Fibroblast of mammary gland (primary cell): ENCODE results near the gene YDJC.
"Not testable (repeated sequence)": the region's sequence is repeated elsewhere in the genome, so short reads cannot be mapped to it uniquely, and the experiment has no call there.

Experiments
- DNase-seq: peaks from one replicate; pipeline ENCODE4 v3.0.0-alpha.2; 2010; ENCODE audit warnings: low read depth
- H3K4me3 ChIP-seq: 2 replicates; pipeline ENCODE4 v1.5.1; 2011; ENCODE audit warnings: low read depth, mild to moderate bottlenecking, low read length, moderate library complexity; ENCODE audit not compliant: control insufficient read depth
- TF ChIP-seq, protein P1 (sequence below): conservative IDR thresholded peaks from 2 replicates; pipeline ENCODE4 v1.5.1; 2011; ENCODE audit warnings: low read depth, low read length, inconsistent platforms; ENCODE audit not compliant: control insufficient read depth, insufficient read depth

The YDJC gene

GRCh38 chr22:21641789-21642583 is 12.2 kb upstream of the YDJC start, which contains the start of gene SDF2L1:
Gene SDF2L1, plus strand, starts transcription at chr22:21642302. Its CDS starts 35 bp downstream, at chr22:21642337.
- peak; percentile 98 for DNase-seq
- peak within 1 kb of the TSS; percentile 68 for H3K4me3 ChIP-seq
- TF ChIP-seq, protein P1, sequence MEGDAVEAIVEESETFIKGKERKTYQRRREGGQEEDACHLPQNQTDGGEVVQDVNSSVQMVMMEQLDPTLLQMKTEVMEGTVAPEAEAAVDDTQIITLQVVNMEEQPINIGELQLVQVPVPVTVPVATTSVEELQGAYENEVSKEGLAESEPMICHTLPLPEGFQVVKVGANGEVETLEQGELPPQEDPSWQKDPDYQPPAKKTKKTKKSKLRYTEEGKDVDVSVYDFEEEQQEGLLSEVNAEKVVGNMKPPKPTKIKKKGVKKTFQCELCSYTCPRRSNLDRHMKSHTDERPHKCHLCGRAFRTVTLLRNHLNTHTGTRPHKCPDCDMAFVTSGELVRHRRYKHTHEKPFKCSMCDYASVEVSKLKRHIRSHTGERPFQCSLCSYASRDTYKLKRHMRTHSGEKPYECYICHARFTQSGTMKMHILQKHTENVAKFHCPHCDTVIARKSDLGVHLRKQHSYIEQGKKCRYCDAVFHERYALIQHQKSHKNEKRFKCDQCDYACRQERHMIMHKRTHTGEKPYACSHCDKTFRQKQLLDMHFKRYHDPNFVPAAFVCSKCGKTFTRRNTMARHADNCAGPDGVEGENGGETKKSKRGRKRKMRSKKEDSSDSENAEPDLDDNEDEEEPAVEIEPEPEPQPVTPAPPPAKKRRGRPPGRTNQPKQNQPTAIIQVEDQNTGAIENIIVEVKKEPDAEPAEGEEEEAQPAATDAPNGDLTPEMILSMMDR: no peak

DNA sequence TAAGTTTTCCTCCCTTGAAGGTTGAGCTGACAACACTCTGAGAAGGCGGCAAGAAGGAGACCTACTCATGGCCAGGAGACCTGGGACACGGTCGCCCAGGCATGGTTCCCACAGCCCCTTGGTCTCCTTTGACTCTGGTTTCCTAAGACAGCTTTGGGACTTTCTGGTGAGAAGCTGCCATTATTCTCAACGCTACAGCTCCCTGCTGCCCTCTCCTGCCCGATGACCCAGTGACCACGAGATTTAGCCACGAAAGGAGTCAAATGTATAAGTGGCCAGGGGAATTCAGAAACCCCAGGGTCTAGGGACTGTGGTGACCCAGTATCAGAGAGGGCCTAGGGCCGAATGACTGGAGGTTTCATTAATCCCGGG is 11.6 kb upstream of the YDJC start:
- H3K4me3 ChIP-seq: peak overlapping the region; percentile 65
- DNase-seq: peak; percentile 58
- TF ChIP-seq, protein P1: peak; percentile 59

GRCh38 chr22:21640810-21641209 is 11.0 kb upstream of the YDJC start:
- TF ChIP-seq, protein P1: no peak
- H3K4me3 ChIP-seq: no peak overlapping the region

GRCh38 chr22:21639359-21639758 is 9.5 kb upstream of the YDJC start:
- TF ChIP-seq, protein P1: no peak
- DNase-seq: no peak
- H3K4me3 ChIP-seq: no peak overlapping the region

More at GRCh38 chr22:21640810-21641209, 11.0 kb upstream of the YDJC start:
- DNase-seq: no peak

DNA sequence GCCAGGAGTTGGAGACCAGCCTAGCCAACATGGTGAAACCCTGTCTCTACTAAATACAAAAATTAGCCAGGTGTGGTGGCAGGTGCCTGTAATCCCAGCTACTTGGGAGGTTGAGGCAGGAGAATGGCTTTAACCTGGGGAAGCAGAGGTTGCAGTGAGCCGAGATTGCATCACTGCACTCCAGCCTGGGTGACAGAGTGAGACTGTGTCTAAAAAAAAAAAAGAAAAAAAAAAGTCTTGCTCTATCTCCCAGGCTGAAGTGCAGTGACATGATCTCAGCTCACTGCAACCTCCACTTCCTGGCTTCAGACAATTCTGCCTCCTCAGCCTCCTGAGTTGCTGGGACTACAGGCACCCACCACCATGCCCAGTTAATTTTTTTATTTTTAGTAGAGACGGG is 7.6 kb upstream of the YDJC start:
- not testable (repeated sequence) for H3K4me3 ChIP-seq, DNase-seq

DNA sequence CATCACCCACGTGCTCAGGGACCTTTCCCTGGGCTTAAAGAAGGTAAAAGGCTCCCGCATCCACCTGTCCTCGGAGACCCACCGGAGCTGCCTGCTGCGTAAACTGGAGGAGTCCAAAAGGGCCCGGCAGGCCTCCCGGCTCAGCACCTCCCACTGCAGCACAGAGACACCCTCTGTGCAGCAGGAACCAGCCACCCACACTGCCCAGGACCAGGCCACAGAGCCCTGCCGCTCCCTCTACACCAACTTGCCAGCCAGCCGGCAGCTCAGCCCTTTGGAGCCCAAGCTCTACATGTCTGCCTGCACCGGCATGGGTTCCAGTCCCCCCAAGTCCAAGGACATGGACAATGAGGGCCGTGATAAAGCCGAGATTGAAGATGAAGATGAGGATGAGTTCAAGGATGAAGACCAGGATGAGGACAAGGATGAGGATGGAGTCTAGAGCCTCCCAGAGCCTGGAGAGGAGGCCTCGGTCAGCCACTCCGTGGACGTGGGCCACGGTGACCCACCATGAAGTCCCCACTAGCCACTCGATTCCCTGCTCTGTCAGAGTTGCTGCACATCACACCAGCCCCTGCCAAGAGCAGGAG is 6.9 kb upstream of the YDJC start:
- DNase-seq: no peak
- TF ChIP-seq, protein P1: no peak
- no peak overlapping the region for H3K4me3 ChIP-seq

DNA sequence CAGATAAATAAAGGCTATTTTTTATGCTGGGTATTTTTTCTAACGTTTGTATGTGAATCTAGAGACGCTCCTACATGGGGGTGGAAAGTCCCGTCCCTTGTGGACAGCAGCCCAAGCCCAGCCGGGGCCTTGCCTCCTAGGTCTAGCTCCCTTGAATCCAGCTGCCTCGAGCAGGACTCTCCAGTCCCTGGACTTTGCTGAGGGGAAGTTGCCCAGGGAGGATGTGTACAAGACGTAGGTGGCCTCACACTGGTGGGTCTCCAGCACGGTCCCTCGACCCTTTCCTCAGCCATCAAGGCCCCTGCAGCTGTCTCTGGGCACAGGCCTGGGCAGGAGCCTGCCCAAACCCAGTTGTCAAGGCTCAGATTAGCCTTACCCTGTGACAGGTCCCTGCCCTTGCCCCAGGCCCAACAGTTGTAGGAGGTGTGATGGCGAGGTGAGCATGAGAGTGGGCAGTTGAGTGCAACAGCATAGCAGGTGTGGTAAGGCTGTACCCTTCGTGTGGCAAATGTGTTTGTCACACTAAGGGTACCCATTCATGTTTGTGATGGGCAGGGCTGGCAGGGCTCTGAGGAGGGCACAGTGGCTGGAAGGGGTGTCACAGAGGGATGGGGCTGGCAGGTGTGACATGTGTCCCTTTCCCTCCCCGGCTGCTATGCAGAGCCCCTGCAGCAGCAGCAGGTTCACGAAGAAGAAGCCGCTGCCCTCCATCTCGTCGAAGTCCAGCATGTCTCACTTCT is 6.1 kb upstream of the YDJC start:
- DNase-seq: no peak
- TF ChIP-seq, protein P1: no peak
- H3K4me3 ChIP-seq: no peak overlapping the region
